Vagina (tissue), 2 donors: Measurements from ENCODE around the gene C13orf46. TPM values are rescaled to one million over a fixed set of nuclear protein-coding genes. Genes with fewer than 3 reads are reported as not detected.

Experiments used
- DNase-seq, 2 donors: peaks; one replicate each; pipeline ENCODE4 v3.0.0-alpha.2; 2017; ENCODE audit errors: extremely low spot score in 2 of 2
- H3K27ac ChIP-seq: fragments of 200-600 bp; sonication (generic); one replicate; pipeline ENCODE4 v1.5.1; 2019
- H3K27me3 ChIP-seq: fragments of 200-600 bp; sonication (generic); one replicate; pipeline ENCODE4 v1.5.1; 2019
- H3K36me3 ChIP-seq, 2 donors: fragments of 200-600 bp; sonication (generic); one replicate each; pipeline ENCODE4 v1.5.1; 2017 to 2019
- H3K4me1 ChIP-seq: fragments of 200-600 bp; sonication (generic); one replicate; pipeline ENCODE4 v1.5.1; 2019
- H3K4me3 ChIP-seq, 2 donors: fragments of 200-600 bp; sonication (generic); 1 replicate in 1 of 2; 2 replicates in 1 of 2; pipeline ENCODE4 v1.5.1; 2016 to 2019
- H3K9me3 ChIP-seq: fragments of 200-600 bp; sonication (generic); one replicate; pipeline ENCODE4 v1.5.1; 2019
- POLR2A ChIP-seq, 2 donors: fragments of 450-650 bp; IDR thresholded peaks; one replicate each; pipeline ENCODE4 v1.6.1; 2017; ENCODE audit warnings: antibody characterized with exemption in 2 of 2, mild to moderate bottlenecking in 2 of 2, moderate library complexity in 2 of 2
- POLR2AphosphoS5 ChIP-seq, 2 donors: sonication (generic); formaldehyde crosslinking; IDR thresholded peaks; one replicate each; pipeline ENCODE4 v1.9.0; 2017; ENCODE audit warnings: antibody characterized with exemption in 2 of 2, mild to moderate bottlenecking in 2 of 2, low read depth in 1 of 2; ENCODE audit not compliant: insufficient read depth in 1 of 2
- intact Hi-C: fragments of 100-400 bp; cut with DNase I; formaldehyde crosslinking; loops from one replicate; pipeline ENCODE4 v1.15.1; 2023
- total RNA-seq: library from RNA; depleted of rRNA; stranded (reverse); fragments of >200 nt; gene quantifications from one replicate; pipeline ENCODE4 v1.2.3, GENCODE V29; 2016
- TF ChIP-seq, protein P1 (sequence below), 3 experiments: fragments of 450-650 bp in 2 of 3; fragments of 200-600 bp in 1 of 3; sonication (generic) in 1 of 3; IDR thresholded peaks; one replicate each; pipeline ENCODE4 v1.5.1; 2017 to 2019; ENCODE audit warnings: antibody characterized with exemption in 3 of 3, mild to moderate bottlenecking in 2 of 3, moderate library complexity in 2 of 3

C13orf46 gene
- total RNA-seq, 1 donor from 2014 or later, result not detected

DNA sequence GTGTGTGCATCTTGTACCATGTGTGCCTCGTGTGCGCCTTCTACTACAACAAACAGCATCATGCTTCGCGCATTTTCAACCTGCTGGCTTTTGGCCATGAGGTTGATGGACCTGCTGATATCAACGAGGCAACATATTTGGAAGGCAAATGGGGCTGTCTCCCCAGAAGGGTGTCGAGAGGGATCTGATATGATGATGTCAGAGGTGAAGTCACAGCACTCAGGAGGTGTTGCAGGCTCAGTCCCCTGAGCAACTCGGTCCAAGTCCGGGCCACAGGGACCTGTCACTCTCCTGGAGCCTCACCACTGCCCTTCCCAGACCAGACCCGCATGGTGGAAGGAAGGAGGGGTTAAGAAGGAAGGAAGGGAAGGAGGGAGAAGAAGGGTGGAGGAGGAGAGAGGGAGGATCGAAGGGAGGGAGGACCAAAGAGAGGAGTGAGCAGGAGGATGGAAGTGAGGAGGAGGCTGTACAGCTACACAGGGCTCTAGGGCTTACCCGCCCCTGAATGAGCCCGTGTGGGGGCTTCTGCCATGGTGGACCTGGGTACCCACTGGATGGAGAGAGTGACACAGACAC is 6.7 kb upstream of the C13orf46 start:
- H3K27ac ChIP-seq, result no peak overlapping the region
- no peak overlapping the region for H3K4me3 ChIP-seq
- peaks cover 6% of the 10 kb centered on the region for H3K4me1 ChIP-seq
- TF ChIP-seq, protein P1, sequence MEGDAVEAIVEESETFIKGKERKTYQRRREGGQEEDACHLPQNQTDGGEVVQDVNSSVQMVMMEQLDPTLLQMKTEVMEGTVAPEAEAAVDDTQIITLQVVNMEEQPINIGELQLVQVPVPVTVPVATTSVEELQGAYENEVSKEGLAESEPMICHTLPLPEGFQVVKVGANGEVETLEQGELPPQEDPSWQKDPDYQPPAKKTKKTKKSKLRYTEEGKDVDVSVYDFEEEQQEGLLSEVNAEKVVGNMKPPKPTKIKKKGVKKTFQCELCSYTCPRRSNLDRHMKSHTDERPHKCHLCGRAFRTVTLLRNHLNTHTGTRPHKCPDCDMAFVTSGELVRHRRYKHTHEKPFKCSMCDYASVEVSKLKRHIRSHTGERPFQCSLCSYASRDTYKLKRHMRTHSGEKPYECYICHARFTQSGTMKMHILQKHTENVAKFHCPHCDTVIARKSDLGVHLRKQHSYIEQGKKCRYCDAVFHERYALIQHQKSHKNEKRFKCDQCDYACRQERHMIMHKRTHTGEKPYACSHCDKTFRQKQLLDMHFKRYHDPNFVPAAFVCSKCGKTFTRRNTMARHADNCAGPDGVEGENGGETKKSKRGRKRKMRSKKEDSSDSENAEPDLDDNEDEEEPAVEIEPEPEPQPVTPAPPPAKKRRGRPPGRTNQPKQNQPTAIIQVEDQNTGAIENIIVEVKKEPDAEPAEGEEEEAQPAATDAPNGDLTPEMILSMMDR (IDR thresholded peaks at IDR 0.05), result no peak
- TF ChIP-seq POLR2A (IDR thresholded peaks at IDR 0.05), result no peak
- TF ChIP-seq POLR2AphosphoS5 (IDR thresholded peaks at IDR 0.05; ENCODE audit: insufficient read depth in 1 of 2, low read depth in 1 of 2), result no peak
- no peak for DNase-seq
- H3K36me3 ChIP-seq, result peaks cover 0 to 18% of the 10 kb centered on the region in 2 donors
- H3K9me3 ChIP-seq, result no peaks in the 10 kb centered on the region
- H3K27me3 ChIP-seq, result no peaks in the 10 kb centered on the region
- intact Hi-C loops, result no loop called here

DNA sequence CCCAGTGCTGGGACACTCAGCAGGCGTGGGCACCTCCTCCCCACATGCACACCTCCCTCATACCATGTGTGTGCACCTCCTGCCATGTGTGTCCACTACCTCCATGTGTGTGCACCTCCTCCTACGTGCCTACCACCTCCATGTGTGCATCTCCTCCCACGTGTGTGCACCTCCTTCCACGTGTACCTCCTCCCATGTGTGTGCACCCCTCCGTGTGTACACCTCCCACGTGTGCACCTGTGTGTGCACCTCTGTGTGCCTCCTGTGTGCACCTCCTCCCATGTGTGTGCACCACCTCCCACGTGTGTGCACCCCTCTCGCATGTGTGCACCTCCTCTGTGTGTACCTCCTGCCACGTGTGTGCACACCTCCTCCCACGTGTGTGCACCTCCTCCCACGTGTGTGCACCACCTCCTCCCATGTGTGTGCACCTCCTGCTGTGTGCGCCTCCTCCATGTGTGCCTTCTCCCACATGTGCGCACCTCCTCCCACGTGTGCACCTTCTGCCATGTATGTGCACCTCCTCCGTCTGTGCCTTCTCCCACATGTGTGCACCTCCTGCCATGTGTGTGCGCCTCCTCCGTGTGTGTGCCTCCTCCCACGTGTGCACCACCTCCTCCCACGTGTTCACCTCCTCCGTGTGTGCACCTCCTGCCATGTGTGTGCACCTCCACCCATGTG is 6.1 kb upstream of the C13orf46 start:
- intact Hi-C loops, result no loop called here
- H3K9me3 ChIP-seq, result no peaks in the 10 kb centered on the region
- H3K4me1 ChIP-seq, result peaks cover 6% of the 10 kb centered on the region
- H3K36me3 ChIP-seq, result peaks cover 0 to 25% of the 10 kb centered on the region in 2 donors
- DNase-seq, result no peak
- no peaks in the 10 kb centered on the region for H3K27me3 ChIP-seq
- no peak overlapping the region for H3K4me3 ChIP-seq
- no peak overlapping the region for H3K27ac ChIP-seq
- TF ChIP-seq POLR2A (IDR thresholded peaks at IDR 0.05) (no peak), POLR2AphosphoS5 (IDR thresholded peaks at IDR 0.05; ENCODE audit: insufficient read depth in 1 of 2, low read depth in 1 of 2) (no peak)
- TF ChIP-seq, protein P1 (IDR thresholded peaks at IDR 0.05), result no peak

DNA sequence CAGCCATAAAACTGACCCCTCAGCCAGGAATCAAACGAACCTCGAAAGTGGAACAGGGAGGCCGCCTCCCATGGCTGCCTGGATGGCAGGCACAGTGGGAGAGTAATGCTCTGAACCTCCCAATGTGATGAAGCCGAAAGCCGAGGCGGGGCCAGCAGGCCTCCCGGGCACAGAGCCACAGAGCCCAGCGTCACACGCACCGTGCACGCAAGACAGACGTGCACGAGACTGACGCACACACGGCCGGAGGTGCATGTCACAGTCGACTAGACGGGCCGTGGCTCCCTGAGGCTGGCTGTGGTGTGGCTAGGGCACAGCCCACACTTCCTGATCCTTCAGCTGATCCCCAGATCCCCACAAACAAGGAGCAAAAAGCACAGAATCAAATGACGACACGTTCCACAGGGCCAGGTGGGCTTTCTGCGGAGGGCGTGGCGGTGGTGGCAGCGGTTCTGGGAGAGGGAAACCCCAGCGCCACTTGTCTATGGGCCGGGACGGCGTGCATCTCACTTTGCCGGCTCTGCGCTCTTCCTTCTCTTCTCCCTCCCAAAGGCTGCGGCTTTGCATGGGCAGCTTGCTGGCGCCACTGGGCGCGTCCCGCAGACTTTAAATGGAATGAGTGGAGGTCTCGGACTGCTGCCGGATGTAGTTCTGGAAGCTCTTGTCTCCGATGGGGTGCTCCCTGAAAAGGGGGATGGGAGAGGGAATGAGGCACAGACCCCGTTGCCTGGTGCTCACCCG is 5.0 kb upstream of the C13orf46 start:
- Histone ChIP-seq H3K36me3 (peaks cover 0 to 26% of the 10 kb centered on the region in 2 donors), H3K27me3 (no peaks in the 10 kb centered on the region), H3K27ac (no peak overlapping the region), H3K4me1 (peaks cover 6% of the 10 kb centered on the region), H3K4me3 (no peak overlapping the region), H3K9me3 (no peaks in the 10 kb centered on the region)
- no peak for DNase-seq
- intact Hi-C loops, result no loop called here
- no peak for TF ChIP-seq POLR2A (IDR thresholded peaks at IDR 0.05)
- TF ChIP-seq POLR2AphosphoS5 (IDR thresholded peaks at IDR 0.05; ENCODE audit: insufficient read depth in 1 of 2, low read depth in 1 of 2), result no peak
- TF ChIP-seq, protein P1 (IDR thresholded peaks at IDR 0.05), result no peak

DNA sequence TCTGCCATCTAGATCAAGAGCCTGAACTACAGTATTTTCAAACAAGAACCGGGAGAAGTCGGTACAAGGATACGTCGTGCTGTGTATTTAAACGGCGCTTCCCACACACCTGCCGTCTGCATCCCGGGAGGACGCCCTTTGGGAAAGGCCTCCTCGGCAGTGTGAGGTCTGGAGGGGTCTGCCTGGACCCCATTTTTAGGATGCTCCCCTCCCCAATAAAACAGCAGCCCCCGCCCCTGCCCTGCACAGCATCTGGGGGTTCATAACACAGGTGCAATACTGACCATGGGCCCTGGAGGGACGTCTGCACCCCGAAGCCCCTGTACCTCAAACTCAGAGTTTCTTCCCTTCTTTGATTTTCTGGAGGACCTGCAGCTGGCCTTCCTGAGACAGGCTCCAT is 4.1 kb upstream of the C13orf46 start:
- H3K27ac ChIP-seq, result no peak overlapping the region
- H3K9me3 ChIP-seq, result no peaks in the 10 kb centered on the region
- peaks cover 6% of the 10 kb centered on the region for H3K4me1 ChIP-seq
- TF ChIP-seq POLR2AphosphoS5 (IDR thresholded peaks at IDR 0.05; ENCODE audit: insufficient read depth in 1 of 2, low read depth in 1 of 2), result no peak
- TF ChIP-seq POLR2A (IDR thresholded peaks at IDR 0.05), result no peak
- TF ChIP-seq, protein P1 (IDR thresholded peaks at IDR 0.05), result no peak
- no peak overlapping the region for H3K4me3 ChIP-seq
- no peaks in the 10 kb centered on the region for H3K27me3 ChIP-seq
- intact Hi-C loops, result no loop called here
- H3K36me3 ChIP-seq, result peaks cover 0 to 26% of the 10 kb centered on the region in 2 donors
- DNase-seq, result no peak
